Measurements from ENCODE around the gene SFMBT2. TPM values are rescaled to one million over a fixed set of nuclear protein-coding genes. Genes with fewer than 3 reads are reported as not detected.

SFMBT2 gene
- total RNA-seq, 2 donors from 2014 or later: 12.2 to 18.5 TPM

DNA sequence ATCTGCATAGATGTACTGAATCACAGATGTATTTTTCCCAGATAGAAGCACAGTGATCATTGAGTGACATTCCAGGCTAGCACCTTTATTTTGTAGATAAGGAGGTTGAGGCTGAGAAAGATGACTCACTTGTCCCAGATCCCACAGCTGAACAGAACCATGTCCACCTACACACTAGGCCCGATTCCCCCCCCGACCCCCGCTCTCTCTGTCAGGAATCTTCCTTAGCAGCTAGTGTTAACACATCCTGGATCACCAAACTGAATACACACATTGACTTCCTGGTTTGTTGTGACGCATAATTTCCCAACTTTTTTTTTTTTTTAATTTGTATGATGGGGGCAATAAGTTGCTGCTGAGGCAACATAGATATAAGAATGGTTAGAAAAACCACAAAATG is 5.2 kb downstream of the SFMBT2 start:
- Histone ChIP-seq H3K36me3 (no peaks in the 10 kb centered on the region), H3K9me3 (no peaks in the 10 kb centered on the region), H3K27ac (no peak overlapping the region), H3K4me1 (replicated peaks) (peaks cover 5% of the 10 kb centered on the region), H3K4me3 (no peak overlapping the region), H3K27me3 (replicated peaks; ENCODE audit: insufficient read depth) (no peaks in the 10 kb centered on the region)
- intact Hi-C loops (cut with DNase I): loop anchor here (5.0 kb wide), 1 partner anchor 483 kb away; no protein-coding TSS in a partner anchor
- WGBS: 25% methylated on average over 4 of the region's 4 CpGs
- no peak for DNase-seq (ENCODE audit: low spot score)
- TF ChIP-seq POLR2A (IDR thresholded peaks at IDR 0.05): no peak
- TF ChIP-seq, protein P1, sequence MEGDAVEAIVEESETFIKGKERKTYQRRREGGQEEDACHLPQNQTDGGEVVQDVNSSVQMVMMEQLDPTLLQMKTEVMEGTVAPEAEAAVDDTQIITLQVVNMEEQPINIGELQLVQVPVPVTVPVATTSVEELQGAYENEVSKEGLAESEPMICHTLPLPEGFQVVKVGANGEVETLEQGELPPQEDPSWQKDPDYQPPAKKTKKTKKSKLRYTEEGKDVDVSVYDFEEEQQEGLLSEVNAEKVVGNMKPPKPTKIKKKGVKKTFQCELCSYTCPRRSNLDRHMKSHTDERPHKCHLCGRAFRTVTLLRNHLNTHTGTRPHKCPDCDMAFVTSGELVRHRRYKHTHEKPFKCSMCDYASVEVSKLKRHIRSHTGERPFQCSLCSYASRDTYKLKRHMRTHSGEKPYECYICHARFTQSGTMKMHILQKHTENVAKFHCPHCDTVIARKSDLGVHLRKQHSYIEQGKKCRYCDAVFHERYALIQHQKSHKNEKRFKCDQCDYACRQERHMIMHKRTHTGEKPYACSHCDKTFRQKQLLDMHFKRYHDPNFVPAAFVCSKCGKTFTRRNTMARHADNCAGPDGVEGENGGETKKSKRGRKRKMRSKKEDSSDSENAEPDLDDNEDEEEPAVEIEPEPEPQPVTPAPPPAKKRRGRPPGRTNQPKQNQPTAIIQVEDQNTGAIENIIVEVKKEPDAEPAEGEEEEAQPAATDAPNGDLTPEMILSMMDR (IDR thresholded peaks at IDR 0.05): no peak
- no peak for TF ChIP-seq POLR2AphosphoS5 (IDR thresholded peaks at IDR 0.05)

DNA sequence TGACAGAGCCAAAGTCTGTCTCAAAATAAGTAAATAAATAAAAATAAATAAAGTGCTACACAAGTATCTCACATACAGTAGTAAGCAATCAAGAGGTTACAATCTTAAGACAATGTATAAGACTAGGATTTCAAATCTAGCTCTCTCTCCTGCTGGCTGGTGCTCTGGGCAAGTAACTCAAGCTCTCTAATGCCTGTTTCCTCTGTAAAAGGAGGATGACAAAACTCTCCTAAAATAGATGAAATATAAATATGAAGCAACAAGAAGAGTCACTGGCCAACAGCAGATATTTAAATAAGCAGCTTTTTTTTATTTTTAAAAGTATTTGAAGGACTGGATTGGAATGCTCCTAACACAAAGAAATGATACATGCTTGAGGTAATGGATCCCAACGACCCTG is 7.2 kb downstream of the SFMBT2 start:
- no peak overlapping the region for H3K27ac ChIP-seq
- no peaks in the 10 kb centered on the region for H3K9me3 ChIP-seq
- no peaks in the 10 kb centered on the region for H3K27me3 ChIP-seq (replicated peaks; ENCODE audit: insufficient read depth)
- H3K36me3 ChIP-seq: no peaks in the 10 kb centered on the region
- DNase-seq (ENCODE audit: low spot score): no peak
- no peak overlapping the region for H3K4me3 ChIP-seq
- intact Hi-C loops (cut with DNase I): no loop called here
- WGBS: 82% methylated on average over 1 of the region's 1 CpG
- TF ChIP-seq, protein P1 (IDR thresholded peaks at IDR 0.05): no peak
- TF ChIP-seq POLR2A (IDR thresholded peaks at IDR 0.05): no peak
- no peak for TF ChIP-seq POLR2AphosphoS5 (IDR thresholded peaks at IDR 0.05)
- H3K4me1 ChIP-seq (replicated peaks): peaks cover 5% of the 10 kb centered on the region

DNA sequence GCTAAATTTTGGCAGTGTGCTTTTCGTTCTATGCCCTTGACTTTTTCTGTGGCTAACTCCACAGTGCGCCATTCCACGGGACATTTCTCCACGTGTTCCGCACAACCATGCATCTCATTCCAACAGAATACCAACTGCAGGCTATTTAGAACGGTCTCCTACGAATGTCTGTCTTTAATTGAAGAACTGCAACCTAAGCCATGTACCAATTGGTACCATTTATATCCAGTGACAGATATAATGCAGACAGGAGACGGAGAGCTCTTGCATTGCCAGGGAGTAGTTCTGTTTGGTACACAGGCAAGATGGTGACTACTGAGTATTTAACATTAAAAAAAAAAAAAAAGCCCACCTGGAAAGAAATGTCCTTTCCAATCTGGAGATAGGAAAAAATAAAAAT is 9.1 kb downstream of the SFMBT2 start:
- H3K4me1 ChIP-seq (replicated peaks): peaks cover 5% of the 10 kb centered on the region
- 85% methylated on average over 8 of the region's 8 CpGs for WGBS
- no peak for DNase-seq (ENCODE audit: low spot score)

DNA sequence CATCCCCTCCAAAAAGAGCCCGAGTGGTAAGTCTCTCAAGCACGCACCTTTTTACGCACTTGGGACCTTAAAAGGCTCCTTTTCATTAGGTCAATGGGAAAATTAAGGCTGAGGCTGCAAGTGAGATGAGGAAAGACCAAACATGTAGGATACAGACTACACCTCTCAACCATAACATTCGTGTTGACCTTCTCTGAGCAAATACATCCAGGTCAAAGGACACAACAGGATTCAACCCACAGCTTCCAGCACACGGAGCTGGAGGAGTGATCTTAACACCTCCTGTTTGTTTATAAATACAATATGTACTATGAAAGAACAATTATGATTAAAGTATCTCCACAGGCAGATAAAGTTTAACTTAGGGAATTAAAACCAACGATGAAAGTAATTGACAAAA is 9.7 kb downstream of the SFMBT2 start:
- Histone ChIP-seq H3K36me3 (no peaks in the 10 kb centered on the region), H3K27me3 (replicated peaks; ENCODE audit: insufficient read depth) (no peaks in the 10 kb centered on the region), H3K9me3 (no peaks in the 10 kb centered on the region), H3K4me3 (no peak overlapping the region), H3K4me1 (replicated peaks) (peaks cover 5% of the 10 kb centered on the region), H3K27ac (no peak overlapping the region)
- intact Hi-C loops (cut with DNase I): no loop called here
- 83% methylated on average over 6 of the region's 6 CpGs for WGBS
- TF ChIP-seq, protein P1 (IDR thresholded peaks at IDR 0.05): no peak
- TF ChIP-seq POLR2A (IDR thresholded peaks at IDR 0.05) (no peak), POLR2AphosphoS5 (IDR thresholded peaks at IDR 0.05) (no peak)
- DNase-seq (ENCODE audit: low spot score): no peak

More for the DNA sequence above, 9.1 kb downstream of the SFMBT2 start:
- H3K4me3 ChIP-seq: no peak overlapping the region
- no peak for TF ChIP-seq POLR2A (IDR thresholded peaks at IDR 0.05)
- H3K9me3 ChIP-seq: no peaks in the 10 kb centered on the region
- intact Hi-C loops (cut with DNase I): no loop called here
- no peaks in the 10 kb centered on the region for H3K27me3 ChIP-seq (replicated peaks; ENCODE audit: insufficient read depth)
- H3K27ac ChIP-seq: no peak overlapping the region
- no peaks in the 10 kb centered on the region for H3K36me3 ChIP-seq

DNA sequence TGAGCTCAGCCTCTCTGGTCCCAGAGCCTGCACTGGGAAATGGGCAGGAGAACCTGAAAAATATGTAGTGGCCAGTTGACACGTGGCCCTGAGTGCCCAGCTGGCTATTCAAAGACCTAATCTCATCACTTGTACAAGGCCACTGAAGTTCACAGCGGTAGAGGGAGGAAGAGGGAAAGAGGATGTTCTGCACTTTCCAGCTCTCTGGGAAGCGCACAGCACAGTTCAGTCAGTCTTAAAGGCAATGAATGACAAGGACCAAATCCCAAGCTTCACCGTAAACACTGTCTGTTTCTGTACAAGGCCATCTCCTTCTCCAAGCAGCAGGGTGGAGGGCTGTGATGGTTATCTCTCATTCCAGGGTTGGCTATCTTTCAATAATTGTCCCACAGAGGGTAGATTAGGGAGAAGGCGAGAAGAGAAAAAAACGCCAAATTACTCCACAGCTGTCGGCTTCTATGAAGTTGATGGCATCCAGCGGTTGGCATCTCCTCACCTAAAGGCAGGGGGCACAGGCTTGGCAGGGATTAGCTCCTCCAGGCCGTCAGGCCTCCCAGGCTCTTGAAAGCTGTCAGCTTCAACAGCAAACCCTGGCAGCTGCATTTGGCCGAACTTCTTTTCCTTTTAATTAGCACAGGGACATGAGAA is 10.6 kb downstream of the SFMBT2 start:
- no peaks in the 10 kb centered on the region for H3K36me3 ChIP-seq
- WGBS: 73% methylated on average over 10 of the region's 10 CpGs
- H3K9me3 ChIP-seq: no peaks in the 10 kb centered on the region
- H3K4me3 ChIP-seq: no peak overlapping the region
- intact Hi-C loops (cut with DNase I): no loop called here
- no peaks in the 10 kb centered on the region for H3K27me3 ChIP-seq (replicated peaks; ENCODE audit: insufficient read depth)
- H3K4me1 ChIP-seq (replicated peaks): peaks cover 5% of the 10 kb centered on the region
- DNase-seq (ENCODE audit: low spot score): no peak
- no peak overlapping the region for H3K27ac ChIP-seq
- TF ChIP-seq, protein P1 (IDR thresholded peaks at IDR 0.05): no peak
- TF ChIP-seq POLR2AphosphoS5 (IDR thresholded peaks at IDR 0.05): no peak
- TF ChIP-seq POLR2A (IDR thresholded peaks at IDR 0.05): no peak

All from prostate gland (tissue), 2 donors.